VCaP (cell line): ENCODE measurements around the gene SPACA6.
A peak's percentile ranks its signal among the peaks of the same experiment; 100 is the strongest.
"Not testable (repeated sequence)": the region's sequence is repeated elsewhere in the genome, so short reads cannot be mapped to it uniquely, and the experiment has no call there.

Experiments used
- H3K27ac ChIP-seq: fragments of 450-650 bp; 2 replicates; pipeline ENCODE4 v1.5.1; 2017
- CTCF ChIP-seq: fragments of 450-650 bp; conservative IDR thresholded peaks from 2 replicates; pipeline ENCODE4 v1.5.1; 2017; ENCODE audit warnings: mild to moderate bottlenecking, moderate library complexity

The SPACA6 gene

GRCh38 chr19:51693260-51693659, at the start of gene SPACA6:
SPACA6 (plus strand) TSS chr19:51693330; CDS start chr19:51693527, 197 bp downstream.
- peak within 1 kb of the TSS; percentile 96; the same call in 1 of the 2 replicates for H3K27ac ChIP-seq
- TF ChIP-seq CTCF, result no peak

- no peak for TF ChIP-seq CTCF
- no peak overlapping the region for H3K27ac ChIP-seq
These were observed 48.4 kb upstream of the SPACA6 start for GRCh38 chr19:51644636-51645271.

- not testable (repeated sequence) for H3K27ac ChIP-seq
These were observed 46.4 kb upstream of the SPACA6 start, which contains the start of gene SIGLEC14 for GRCh38 chr19:51646730-51647129. SIGLEC14 (minus strand) TSS chr19:51646825; CDS start chr19:51646759, 66 bp downstream.

- no peak for TF ChIP-seq CTCF
- H3K27ac ChIP-seq, result no peak overlapping the region
These were observed 45.8 kb upstream of the SPACA6 start for GRCh38 chr19:51647318-51647717.

GRCh38 chr19:51651216-51651846, 41.8 kb upstream of the SPACA6 start:
- no peak for TF ChIP-seq CTCF
- no peak overlapping the region for H3K27ac ChIP-seq

GRCh38 chr19:51652266-51652665, 40.9 kb upstream of the SPACA6 start:
- TF ChIP-seq CTCF, result no peak

GRCh38 chr19:51653162-51653561, 40.0 kb upstream of the SPACA6 start:
- H3K27ac ChIP-seq, result no peak overlapping the region
- no peak for TF ChIP-seq CTCF

More at GRCh38 chr19:51652266-51652665, 40.9 kb upstream of the SPACA6 start:
- H3K27ac ChIP-seq, result no peak overlapping the region

- peak; percentile 77 for TF ChIP-seq CTCF
- H3K27ac ChIP-seq, result no peak overlapping the region
These were observed 38.3 kb upstream of the SPACA6 start for GRCh38 chr19:51654783-51655182.
